Measurements from ENCODE around the gene ANKRD35. TPM values are rescaled to one million over a fixed set of nuclear protein-coding genes. Genes with fewer than 3 reads are reported as not detected.

ANKRD35 gene
- polyA plus RNA-seq, 4 donors: 0.61 to 1.8 (median 1.1) TPM; not detected in 1

GRCh38 chr1:145858901-145859490 is 26.7 kb downstream of the ANKRD35 start, which contains the start of gene PIAS3:
PIAS3 (minus strand) TSS chr1:145859081; CDS start chr1:145858990, 91 bp downstream.
- 0 to 1% (median 0%) methylated on average over 37 to 42 of the region's 42 CpGs for WGBS, 3 donors
- peaks cover 0 to 26% (median under 1%) of the 10 kb centered on the region in 3 donors for H3K36me3 ChIP-seq (ENCODE audit: control insufficient read depth in 3 of 3, insufficient read depth in 2 of 3, low read depth in 1 of 3, low read length in 3 of 3)
- H3K9me3 ChIP-seq (ENCODE audit: control insufficient read depth in 2 of 2, insufficient read depth in 1 of 2, low read depth in 1 of 2, low read length in 1 of 2): no peaks in the 10 kb centered on the region
- no peak for FAIRE-seq
- H3K27me3 ChIP-seq (ENCODE audit: control insufficient read depth in 3 of 3, insufficient read depth in 3 of 3, low read length in 3 of 3): no peaks in the 10 kb centered on the region
- peaks cover 2 to 9% (median 6%) of the 10 kb centered on the region in 3 donors for H3K4me1 ChIP-seq (ENCODE audit: control insufficient read depth in 3 of 3, insufficient read depth in 2 of 3, low read depth in 1 of 3, low read length in 2 of 3)
- peak within 1 kb of the TSS; percentile 54 to 89 (median 89) for H3K27ac ChIP-seq (ENCODE audit: low read depth in 1 of 3, low read length in 2 of 3)
- peak; percentile 91 to 95 for DNase-seq
- H3K4me3 ChIP-seq (ENCODE audit: low read depth in 1 of 3, low read length in 3 of 3): peak within 1 kb of the TSS; percentile 84

GRCh38 chr1:145858238-145858900 is 27.3 kb downstream of the ANKRD35 start:
- Histone ChIP-seq H3K4me3 (ENCODE audit: low read depth in 1 of 3, low read length in 3 of 3) (peak overlapping the region; percentile 84), H3K27me3 (ENCODE audit: control insufficient read depth in 3 of 3, insufficient read depth in 3 of 3, low read length in 3 of 3) (no peaks in the 10 kb centered on the region), H3K9me3 (ENCODE audit: control insufficient read depth in 2 of 2, insufficient read depth in 1 of 2, low read depth in 1 of 2, low read length in 1 of 2) (no peaks in the 10 kb centered on the region), H3K27ac (ENCODE audit: low read depth in 1 of 3, low read length in 2 of 3) (peak overlapping the region; percentile 54 to 89 (median 89)), H3K36me3 (ENCODE audit: control insufficient read depth in 3 of 3, insufficient read depth in 2 of 3, low read depth in 1 of 3, low read length in 3 of 3) (peaks cover 0 to 32% (median 5%) of the 10 kb centered on the region in 3 donors), H3K4me1 (ENCODE audit: control insufficient read depth in 3 of 3, insufficient read depth in 2 of 3, low read depth in 1 of 3, low read length in 2 of 3) (peaks cover 2 to 9% (median 6%) of the 10 kb centered on the region in 3 donors)
- 1% methylated on average over 35 of the region's 35 CpGs for WGBS, 3 donors
- peak; percentile 45 to 55 for DNase-seq
- no peak for FAIRE-seq

GRCh38 chr1:145857170-145857569 is 28.5 kb downstream of the ANKRD35 start:
- FAIRE-seq: no peak
- 69 to 93% (median 82%) methylated on average over 4 of the region's 4 CpGs for WGBS, 3 donors

GRCh38 chr1:145855426-145855948 is 30.2 kb downstream of the ANKRD35 start:
- Histone ChIP-seq H3K4me3 (ENCODE audit: low read depth in 1 of 3, low read length in 3 of 3) (no peak overlapping the region), H3K36me3 (ENCODE audit: control insufficient read depth in 3 of 3, insufficient read depth in 2 of 3, low read depth in 1 of 3, low read length in 3 of 3) (peaks cover 0 to 48% (median 10%) of the 10 kb centered on the region in 3 donors), H3K27ac (ENCODE audit: low read depth in 1 of 3, low read length in 2 of 3) (no peak overlapping the region), H3K27me3 (ENCODE audit: control insufficient read depth in 3 of 3, insufficient read depth in 3 of 3, low read length in 3 of 3) (no peaks in the 10 kb centered on the region), H3K9me3 (ENCODE audit: control insufficient read depth in 2 of 2, insufficient read depth in 1 of 2, low read depth in 1 of 2, low read length in 1 of 2) (no peaks in the 10 kb centered on the region), H3K4me1 (ENCODE audit: control insufficient read depth in 3 of 3, insufficient read depth in 2 of 3, low read depth in 1 of 3, low read length in 2 of 3) (peaks cover 2 to 9% (median 6%) of the 10 kb centered on the region in 3 donors)
- FAIRE-seq (no peak), DNase-seq (no peak)
- 73 to 88% (median 75%) methylated on average over 7 of the region's 7 CpGs for WGBS, 3 donors

More at GRCh38 chr1:145857170-145857569, 28.5 kb downstream of the ANKRD35 start:
- no peak overlapping the region for H3K27ac ChIP-seq (ENCODE audit: low read depth in 1 of 3, low read length in 2 of 3)
- DNase-seq: no peak
- peaks cover 0 to 34% (median 6%) of the 10 kb centered on the region in 3 donors for H3K36me3 ChIP-seq (ENCODE audit: control insufficient read depth in 3 of 3, insufficient read depth in 2 of 3, low read depth in 1 of 3, low read length in 3 of 3)
- peaks cover 2 to 9% (median 6%) of the 10 kb centered on the region in 3 donors for H3K4me1 ChIP-seq (ENCODE audit: control insufficient read depth in 3 of 3, insufficient read depth in 2 of 3, low read depth in 1 of 3, low read length in 2 of 3)
- no peaks in the 10 kb centered on the region for H3K9me3 ChIP-seq (ENCODE audit: control insufficient read depth in 2 of 2, insufficient read depth in 1 of 2, low read depth in 1 of 2, low read length in 1 of 2)
- no peaks in the 10 kb centered on the region for H3K27me3 ChIP-seq (ENCODE audit: control insufficient read depth in 3 of 3, insufficient read depth in 3 of 3, low read length in 3 of 3)
- H3K4me3 ChIP-seq (ENCODE audit: low read depth in 1 of 3, low read length in 3 of 3): no peak overlapping the region

- DNase-seq (no peak), FAIRE-seq (no peak)
- H3K36me3 ChIP-seq (ENCODE audit: control insufficient read depth in 3 of 3, insufficient read depth in 2 of 3, low read depth in 1 of 3, low read length in 3 of 3): peaks cover 0 to 47% (median 14%) of the 10 kb centered on the region in 3 donors
Measured at GRCh38 chr1:145849356-145850160, 36.1 kb downstream of the ANKRD35 start.

GRCh38 chr1:145847827-145848226 is 37.8 kb downstream of the ANKRD35 start:
- Histone ChIP-seq H3K27me3 (ENCODE audit: control insufficient read depth in 3 of 3, insufficient read depth in 3 of 3, low read length in 3 of 3) (no peaks in the 10 kb centered on the region), H3K4me1 (ENCODE audit: control insufficient read depth in 3 of 3, insufficient read depth in 2 of 3, low read depth in 1 of 3, low read length in 2 of 3) (peaks cover 0 to 5% (median 0%) of the 10 kb centered on the region in 3 donors), H3K36me3 (ENCODE audit: control insufficient read depth in 3 of 3, insufficient read depth in 2 of 3, low read depth in 1 of 3, low read length in 3 of 3) (peaks cover 3 to 36% (median 10%) of the 10 kb centered on the region in 3 donors), H3K27ac (ENCODE audit: low read depth in 1 of 3, low read length in 2 of 3) (no peak overlapping the region), H3K9me3 (ENCODE audit: control insufficient read depth in 2 of 2, insufficient read depth in 1 of 2, low read depth in 1 of 2, low read length in 1 of 2) (no peaks in the 10 kb centered on the region), H3K4me3 (ENCODE audit: low read depth in 1 of 3, low read length in 3 of 3) (no peak overlapping the region)
- 76 to 84% (median 84%) methylated on average over 3 of the region's 3 CpGs for WGBS, 3 donors
- FAIRE-seq: no peak
- DNase-seq: no peak

More at GRCh38 chr1:145849356-145850160, 36.1 kb downstream of the ANKRD35 start:
- WGBS, 3 donors: 79 to 88% (median 82%) methylated on average over 15 of the region's 15 CpGs
- Histone ChIP-seq H3K27ac (ENCODE audit: low read depth in 1 of 3, low read length in 2 of 3) (peak overlapping the region in 1 of 3 donors; percentile 13), H3K9me3 (ENCODE audit: control insufficient read depth in 2 of 2, insufficient read depth in 1 of 2, low read depth in 1 of 2, low read length in 1 of 2) (no peaks in the 10 kb centered on the region), H3K4me3 (ENCODE audit: low read depth in 1 of 3, low read length in 3 of 3) (no peak overlapping the region), H3K27me3 (ENCODE audit: control insufficient read depth in 3 of 3, insufficient read depth in 3 of 3, low read length in 3 of 3) (no peaks in the 10 kb centered on the region), H3K4me1 (ENCODE audit: control insufficient read depth in 3 of 3, insufficient read depth in 2 of 3, low read depth in 1 of 3, low read length in 2 of 3) (peaks cover 0 to 5% (median 0%) of the 10 kb centered on the region in 3 donors)

GRCh38 chr1:145846201-145846612 is 39.5 kb downstream of the ANKRD35 start:
- H3K27me3 ChIP-seq (ENCODE audit: control insufficient read depth in 3 of 3, insufficient read depth in 3 of 3, low read length in 3 of 3): no peaks in the 10 kb centered on the region
- peaks cover 13 to 34% (median 17%) of the 10 kb centered on the region in 3 donors for H3K36me3 ChIP-seq (ENCODE audit: control insufficient read depth in 3 of 3, insufficient read depth in 2 of 3, low read depth in 1 of 3, low read length in 3 of 3)
- H3K27ac ChIP-seq (ENCODE audit: low read depth in 1 of 3, low read length in 2 of 3): peak overlapping the region in 1 of 3 donors; percentile 57
- H3K4me1 ChIP-seq (ENCODE audit: control insufficient read depth in 3 of 3, insufficient read depth in 2 of 3, low read depth in 1 of 3, low read length in 2 of 3): peaks cover 0 to 5% (median 0%) of the 10 kb centered on the region in 3 donors
- DNase-seq (peak; percentile 21 to 57), FAIRE-seq (no peak)
- 56 to 61% (median 59%) methylated on average over 3 of the region's 3 CpGs for WGBS, 3 donors
- no peaks in the 10 kb centered on the region for H3K9me3 ChIP-seq (ENCODE audit: control insufficient read depth in 2 of 2, insufficient read depth in 1 of 2, low read depth in 1 of 2, low read length in 1 of 2)
- peak overlapping the region in 1 of 3 donors; percentile 59 for H3K4me3 ChIP-seq (ENCODE audit: low read depth in 1 of 3, low read length in 3 of 3)
